PC-3 (cell line): ENCODE results near the gene RASAL1. TPM values are rescaled to one million over a fixed set of nuclear protein-coding genes. Genes with fewer than 3 reads are reported as not detected.

Experiments used
- ATAC-seq: fragments of 200-7000 bp; cut with Tn5 transposase; 2 replicates; pipeline ENCODE4 v1.9.1; 2020; ENCODE audit warnings: mild to moderate bottlenecking, moderate library complexity
- BruUV-seq: library from RNA; stranded (reverse); fragments of 400-500 nt; replicated peaks from 2 replicates; lab custom pipeline; 2021; lab: Mats Ljungman, UMichigan
- CTCF ChIA-PET: fragments of 300-600 bp; sonication (Branson Sonifier 250); formaldehyde crosslinking; loops from one replicate; lab custom pipeline; 2022; ENCODE audit warnings: antibody characterized with exemption; lab: Charles Lee
- POLR2A ChIA-PET: fragments of 300-600 bp; sonication (Branson Sonifier 250); formaldehyde crosslinking; loops from one replicate; lab custom pipeline; 2022; ENCODE audit warnings: antibody characterized with exemption; ENCODE audit not compliant: unreplicated experiment; lab: Charles Lee
- DNase-seq: peaks from one replicate; pipeline ENCODE4 v3.0.0-alpha.2; 2015
- H2AFZ ChIP-seq: fragments of 300-600 bp; sonication (generic); 2 replicates; pipeline ENCODE4 v1.6.0; 2016; ENCODE audit warnings: antibody characterized with exemption, low read length
- H3F3A ChIP-seq: fragments of 300-600 bp; sonication (generic); one replicate; pipeline ENCODE4 v1.6.0; 2017; ENCODE audit warnings: antibody characterized with exemption, low read length, control low read depth, mild to moderate bottlenecking; ENCODE audit not compliant: unreplicated experiment
- H3K27ac ChIP-seq: fragments of 300-600 bp; sonication (generic); 2 replicates; pipeline ENCODE4 v1.5.1; 2016; ENCODE audit warnings: mild to moderate bottlenecking, low read length
- H3K27me3 ChIP-seq: fragments of 300-600 bp; sonication (generic); 2 replicates; pipeline ENCODE4 v1.6.1; 2016; ENCODE audit warnings: low read length, mixed read lengths
- H3K36me3 ChIP-seq: fragments of 300-600 bp; sonication (generic); 2 replicates; pipeline ENCODE4 v1.6.1; 2016; ENCODE audit warnings: low read depth, mixed run types, low read length, mixed read lengths
- H3K4me1 ChIP-seq: fragments of 300-600 bp; sonication (generic); 2 replicates; pipeline ENCODE4 v1.5.1; 2016; ENCODE audit warnings: low read length; ENCODE audit not compliant: insufficient read depth
- H3K4me2 ChIP-seq: fragments of 300-600 bp; sonication (generic); 2 replicates; pipeline ENCODE4 v1.6.0; 2016; ENCODE audit warnings: low read length
- H3K4me3 ChIP-seq: fragments of 300-600 bp; sonication (generic); 2 replicates; pipeline ENCODE4 v1.5.1; 2016; ENCODE audit warnings: mild to moderate bottlenecking, low read length, mixed read lengths
- H3K79me2 ChIP-seq: fragments of 300-600 bp; sonication (generic); 2 replicates; pipeline ENCODE4 v1.6.1; 2017; ENCODE audit warnings: low read length, mixed read lengths
- H3K9ac ChIP-seq: fragments of 300-600 bp; sonication (generic); 2 replicates; pipeline ENCODE4 v1.6.0; 2016; ENCODE audit warnings: mild to moderate bottlenecking, low read length
- H3K9me2 ChIP-seq: fragments of 300-600 bp; sonication (generic); replicated peaks from 2 replicates; pipeline ENCODE4 v1.6.1; 2016; ENCODE audit warnings: mixed run types, low read length, mixed read lengths
- H3K9me3 ChIP-seq: fragments of 300-600 bp; sonication (generic); 2 replicates; pipeline ENCODE4 v1.6.1; 2016; ENCODE audit warnings: low read length, mixed read lengths
- H4K20me1 ChIP-seq: fragments of 300-600 bp; sonication (generic); 2 replicates; pipeline ENCODE4 v1.6.1; 2016; ENCODE audit warnings: low read length, mixed read lengths
- CTCF ChIP-seq: fragments of 300-600 bp; sonication (generic); conservative IDR thresholded peaks from 2 replicates; pipeline ENCODE4 v1.5.1; 2017; ENCODE audit warnings: antibody characterized with exemption, low read depth, mild to moderate bottlenecking, low read length
- EZH2 ChIP-seq: fragments of 300-600 bp; sonication (generic); IDR thresholded peaks from one replicate; pipeline ENCODE4 v1.6.1; 2017; ENCODE audit warnings: antibody characterized with exemption, mild to moderate bottlenecking, low read length; ENCODE audit not compliant: unreplicated experiment
- EZH2phosphoT487 ChIP-seq: fragments of 300-600 bp; sonication (generic); IDR thresholded peaks from 2 replicates; pipeline ENCODE4 v1.6.1; 2018; ENCODE audit warnings: mild to moderate bottlenecking, antibody characterized with exemption, low read length, borderline replicate concordance
- intact Hi-C: fragments of 100-400 bp; cut with micrococcal nuclease; formaldehyde crosslinking; loops from 2 replicates; pipeline ENCODE4 v1.9.0; 2023
- total RNA-seq: library from RNA; depleted of rRNA; stranded (reverse); fragments of >200 nt; gene quantifications from 2 replicates; pipeline ENCODE4 v1.2.3, GENCODE V29; 2014

The RASAL1 gene
- total RNA-seq, 1 experiment from 2014 or later = 0.66 TPM

DNA sequence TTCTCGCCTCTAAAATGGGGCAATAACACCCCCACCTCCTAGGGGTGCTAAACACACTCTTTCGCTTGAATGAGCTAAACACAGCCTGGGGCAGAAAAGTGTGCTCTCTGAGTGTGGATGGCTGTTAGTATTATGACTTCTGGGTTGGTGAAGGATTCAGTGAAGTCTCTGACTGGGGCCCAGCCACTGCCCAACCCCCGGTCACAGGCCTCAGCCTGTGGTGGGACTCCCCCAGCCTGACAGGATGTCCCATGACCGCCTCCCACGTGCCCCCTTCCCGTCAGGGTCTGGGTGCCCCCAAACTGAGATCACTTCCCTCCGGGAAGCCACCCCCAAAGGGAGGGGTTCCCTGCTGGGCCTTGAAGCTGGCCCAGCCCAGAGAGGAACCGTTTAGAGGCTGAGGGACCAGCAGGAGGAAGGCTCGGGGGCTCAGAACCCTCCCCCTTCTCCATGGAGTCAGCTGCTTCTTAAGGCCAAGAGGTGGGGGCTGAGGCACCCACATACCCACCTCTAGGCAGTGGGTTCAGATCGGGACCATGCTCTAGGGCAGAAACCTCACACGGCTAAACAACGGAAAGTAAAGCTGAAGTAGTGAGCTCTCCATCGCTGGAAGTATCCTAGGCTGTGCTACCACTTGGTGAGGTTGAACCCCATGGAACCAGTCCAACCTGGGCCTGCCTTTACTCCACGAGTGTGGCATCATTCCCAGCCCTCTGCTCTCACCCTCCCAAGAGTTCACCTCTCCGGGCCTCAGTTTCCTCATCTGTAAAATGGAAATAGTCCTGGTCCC lies 65.2 kb downstream of the RASAL1 start:
- TF ChIP-seq EZH2 (no peak), CTCF (no peak), EZH2phosphoT487 (no peak)
- Histone ChIP-seq H3F3A (no peaks in the 10 kb centered on the region), H3K27me3 (no peaks in the 10 kb centered on the region), H3K9me2 (no peaks in the 10 kb centered on the region), H2AFZ (no peak overlapping the region), H3K9ac (no peak overlapping the region), H3K27ac (no peak overlapping the region), H3K79me2 (no peaks in the 10 kb centered on the region), H3K36me3 (no peaks in the 10 kb centered on the region), H3K4me1 (peaks cover 7% of the 10 kb centered on the region), H3K4me3 (no peak overlapping the region), H3K4me2 (no peak overlapping the region), H3K9me3 (no peaks in the 10 kb centered on the region), H4K20me1 (no peaks in the 10 kb centered on the region)
- POLR2A ChIA-PET = no interaction called here
- CTCF ChIA-PET = no interaction called here
- intact Hi-C loops = no loop called here
- BruUV-seq = no TSS peak
- no peak for ATAC-seq
- no peak for DNase-seq

DNA sequence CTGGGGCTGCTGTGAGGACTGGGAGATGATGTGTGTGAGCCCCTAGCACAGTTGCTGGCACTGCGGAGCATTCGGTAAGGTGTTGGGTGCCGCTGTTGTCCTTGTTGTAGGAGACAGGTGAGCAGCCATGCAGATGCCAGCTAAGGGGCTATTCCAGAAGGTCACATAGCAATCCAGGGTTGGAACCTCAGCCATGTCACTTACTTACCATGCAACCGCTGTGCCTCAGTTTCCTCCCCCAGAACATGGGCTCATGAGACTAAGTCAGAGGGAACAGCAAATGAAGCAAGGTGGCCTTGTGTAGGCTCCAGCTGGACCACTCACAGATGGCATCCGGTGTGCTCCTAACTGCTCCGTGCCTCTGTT lies 65.8 kb downstream of the RASAL1 start:
- H3K9me2 ChIP-seq = no peaks in the 10 kb centered on the region
- H3K9me3 ChIP-seq = no peaks in the 10 kb centered on the region
- no peak for ATAC-seq
- no peak overlapping the region for H2AFZ ChIP-seq
- no TSS peak for BruUV-seq
- no peak overlapping the region for H3K4me3 ChIP-seq
- ChIA-PET CTCF (no interaction called here), POLR2A (no interaction called here)
- no peak for DNase-seq
- H3K4me2 ChIP-seq = no peak overlapping the region
- intact Hi-C loops = no loop called here
- H3K27me3 ChIP-seq = no peaks in the 10 kb centered on the region
- peaks cover 7% of the 10 kb centered on the region for H3K4me1 ChIP-seq
- no peaks in the 10 kb centered on the region for H3K36me3 ChIP-seq
- H3K27ac ChIP-seq = no peak overlapping the region
- H3K9ac ChIP-seq = no peak overlapping the region
- TF ChIP-seq EZH2 (no peak), CTCF (no peak), EZH2phosphoT487 (no peak)
- no peaks in the 10 kb centered on the region for H3F3A ChIP-seq
- no peaks in the 10 kb centered on the region for H3K79me2 ChIP-seq
- H4K20me1 ChIP-seq = no peaks in the 10 kb centered on the region

DNA sequence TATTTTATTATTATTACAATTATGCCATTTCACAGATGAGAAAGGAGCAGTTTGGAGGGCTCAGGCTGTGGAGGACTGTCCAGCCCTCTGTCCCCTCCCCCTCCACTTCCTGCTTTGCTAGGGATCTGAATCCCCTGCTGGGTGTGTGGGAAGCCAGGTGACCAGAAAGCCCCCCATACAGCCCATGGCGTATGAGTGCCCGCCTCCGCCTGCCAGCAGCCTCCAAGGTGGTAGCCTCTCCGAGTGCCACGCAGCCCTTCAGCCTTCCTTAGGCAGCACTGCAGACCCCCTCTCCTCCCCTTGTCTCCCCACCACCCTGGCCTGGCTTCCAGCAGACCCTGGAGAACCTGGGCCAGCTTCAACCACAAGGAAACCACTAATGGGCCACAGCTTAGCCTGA lies 66.4 kb downstream of the RASAL1 start:
- intact Hi-C loops = no loop called here
- H3K9me3 ChIP-seq = no peaks in the 10 kb centered on the region
- no TSS peak for BruUV-seq
- no peaks in the 10 kb centered on the region for H3K27me3 ChIP-seq
- no peaks in the 10 kb centered on the region for H4K20me1 ChIP-seq
- no peak overlapping the region for H3K4me3 ChIP-seq
- H3K9me2 ChIP-seq = no peaks in the 10 kb centered on the region
- no peak for DNase-seq
- H2AFZ ChIP-seq = no peak overlapping the region
- H3F3A ChIP-seq = no peaks in the 10 kb centered on the region
- ChIA-PET CTCF (no interaction called here), POLR2A (no interaction called here)
- no peak for TF ChIP-seq EZH2phosphoT487
- no peak for TF ChIP-seq EZH2
- TF ChIP-seq CTCF = no peak
- no peaks in the 10 kb centered on the region for H3K36me3 ChIP-seq
- H3K9ac ChIP-seq = no peak overlapping the region
- no peaks in the 10 kb centered on the region for H3K79me2 ChIP-seq
- H3K4me1 ChIP-seq = peaks cover 7% of the 10 kb centered on the region
- ATAC-seq = no peak
- H3K27ac ChIP-seq = no peak overlapping the region
- no peak overlapping the region for H3K4me2 ChIP-seq
